Right cardiac atrium (tissue), 5 donors: Measurements from ENCODE around the gene PCDHB7. TPM values are rescaled to one million over a fixed set of nuclear protein-coding genes. Genes with fewer than 3 reads are reported as not detected.
"Not testable (repeated sequence)": the region's sequence is repeated elsewhere in the genome, so short reads cannot be mapped to it uniquely, and the experiment has no call there.

Source experiments
- ATAC-seq, 2 donors: fragments of 200-7000 bp; cut with Tn5 transposase; one replicate each; pipeline versions ENCODE4 v1.8.0 to v1.9.1; 2020; ENCODE audit warnings: moderate library complexity in 2 of 2, mild to moderate bottlenecking in 1 of 2
- DNase-seq, 3 donors: peaks; one replicate each; pipeline ENCODE4 v3.0.0-alpha.2; 2020
- H3K27ac ChIP-seq: one replicate; pipeline ENCODE4 v1.5.1; 2013; ENCODE audit warnings: mild to moderate bottlenecking, low read length, control low read depth, moderate library complexity
- H3K27me3 ChIP-seq: one replicate; pipeline ENCODE4 v1.6.1; 2013; ENCODE audit not compliant: control insufficient read depth, insufficient read depth
- H3K4me1 ChIP-seq: one replicate; pipeline ENCODE4 v1.6.1; 2013; ENCODE audit warnings: low read length; ENCODE audit not compliant: control insufficient read depth, insufficient read depth
- H3K4me3 ChIP-seq: one replicate; pipeline ENCODE4 v1.5.1; 2013; ENCODE audit warnings: low read length, control low read depth
- H3K9me3 ChIP-seq: one replicate; pipeline ENCODE4 v1.6.1; 2013; ENCODE audit warnings: low read length; ENCODE audit not compliant: control insufficient read depth
- WGBS: extraction: QIAGEN DNeasy Blood & Tissue Kit; methylation state at CpG from one replicate; pipeline ENCODE4 v1.1.7; 2013; 5-methylcytosine and 5-hydroxymethylcytosine counted together
- intact Hi-C, 4 donors: fragments of 100-400 bp; cut with DNase I; formaldehyde crosslinking; loops; one replicate each; pipeline versions ENCODE4 v1.11.0 to v1.14.0; 2022 to 2023
- polyA plus RNA-seq: library from polyadenylated mRNA; stranded (reverse); fragments of 200-250 nt; gene quantifications from one replicate; pipeline ENCODE4 v1.2.3, GENCODE V29; 2013
- total RNA-seq, 4 donors: library from RNA; stranded (reverse); fragmentation: NEBNext Ultra II Directional; extraction: Animal tissue kit (Norgen Biotek cat#: 25700); gene quantifications; one replicate each; pipeline ENCODE4 v1.2.1, GENCODE V29; 2021
- donor health status: healthy with polysubstance abuse.
- donor health status: DM: no; HTN: yes; CAD: no.
- donor health status: DM: no; HTN: no; CAD: no.
- donor health status: DM: no; HTN: yes; CAD: no; lungs with severe emphysema.
- donor health status: DM: yes; HTN: yes; CAD: no.

Gene PCDHB7
- total and polyA plus RNA-seq, 5 donors, result 0.57 to 1.7 (median 1.6) TPM

GRCh38 chr5:141151632-141152031 lies 20.8 kb upstream of the PCDHB7 start:
- H3K4me1 ChIP-seq, H3K9me3 ChIP-seq, H3K27ac ChIP-seq, H3K27me3 ChIP-seq, ATAC-seq, H3K4me3 ChIP-seq, intact Hi-C loops: not testable (repeated sequence)
- peak in 1 of 3 donors; percentile 27 for DNase-seq
- 35% methylated on average over 36 of the region's 41 CpGs for WGBS

- H3K27me3 ChIP-seq, H3K27ac ChIP-seq, H3K4me3 ChIP-seq, DNase-seq, intact Hi-C loops, H3K9me3 ChIP-seq, ATAC-seq, H3K4me1 ChIP-seq: not testable (repeated sequence)
- WGBS, result 23% methylated on average over 36 of the region's 36 CpGs
These were observed 20.3 kb upstream of the PCDHB7 start for GRCh38 chr5:141152096-141152495.

- Histone ChIP-seq H3K9me3 (peaks cover 10% of the 10 kb centered on the region), H3K27me3 (no peaks in the 10 kb centered on the region), H3K4me3 (no peak overlapping the region), H3K4me1 (no peaks in the 10 kb centered on the region), H3K27ac (no peak overlapping the region)
- intact Hi-C loops, result no loop called here
- no peak for ATAC-seq
- no peak for DNase-seq
- 30% methylated on average over 21 of the region's 21 CpGs for WGBS
These were observed 16.7 kb upstream of the PCDHB7 start for GRCh38 chr5:141155540-141156374.

GRCh38 chr5:141157356-141157755 lies 15.1 kb upstream of the PCDHB7 start:
- H3K9me3 ChIP-seq, H3K4me1 ChIP-seq, H3K27ac ChIP-seq, H3K27me3 ChIP-seq, intact Hi-C loops, DNase-seq, ATAC-seq, H3K4me3 ChIP-seq: not testable (repeated sequence)
- 32% methylated on average over 38 of the region's 38 CpGs for WGBS

GRCh38 chr5:141157901-141158300 lies 14.5 kb upstream of the PCDHB7 start:
- ATAC-seq, H3K27ac ChIP-seq, H3K4me3 ChIP-seq, H3K9me3 ChIP-seq, DNase-seq, H3K27me3 ChIP-seq, H3K4me1 ChIP-seq, intact Hi-C loops: not testable (repeated sequence)
- 32% methylated on average over 20 of the region's 28 CpGs for WGBS

GRCh38 chr5:141174291-141175104 lies 2.1 kb downstream of the PCDHB7 start:
- H3K27ac ChIP-seq, H3K4me3 ChIP-seq, H3K9me3 ChIP-seq, H3K4me1 ChIP-seq, H3K27me3 ChIP-seq, ATAC-seq: not testable (repeated sequence)
- 41% methylated on average over 79 of the region's 79 CpGs for WGBS
- intact Hi-C loops, result loop anchor here in 1 of 4 donors (10.0 kb wide), 1 partner anchor 390 kb away; no protein-coding TSS in a partner anchor
- DNase-seq, result peak in 1 of 3 donors; percentile 32

GRCh38 chr5:141175933-141176332 lies 3.5 kb downstream of the PCDHB7 start:
- intact Hi-C loops, result loop anchor here in 1 of 4 donors (10.0 kb wide), 1 partner anchor 389 kb away; no protein-coding TSS in a partner anchor
- 59% methylated on average over 1 of the region's 1 CpG for WGBS
- Histone ChIP-seq H3K27ac (no peak overlapping the region), H3K27me3 (no peaks in the 10 kb centered on the region), H3K9me3 (peaks cover 9% of the 10 kb centered on the region), H3K4me1 (no peaks in the 10 kb centered on the region), H3K4me3 (no peak overlapping the region)
- DNase-seq (no peak), ATAC-seq (no peak)

- not testable (repeated sequence) for H3K4me3 ChIP-seq, H3K27me3 ChIP-seq, H3K27ac ChIP-seq, H3K4me1 ChIP-seq, DNase-seq
- peak in 1 of 2 donors; percentile 47 for ATAC-seq
- 24% methylated on average over 14 of the region's 18 CpGs for WGBS
- peaks cover 11% of the 10 kb centered on the region for H3K9me3 ChIP-seq
- intact Hi-C loops, result loop anchor here in 1 of 4 donors (10.0 kb wide), 1 partner anchor 387 kb away; no protein-coding TSS in a partner anchor
These were observed 5.2 kb downstream of the PCDHB7 start, which contains the start of gene PCDHB8 for GRCh38 chr5:141177577-141178191. PCDHB8 (plus strand) TSS chr5:141177790; CDS start chr5:141178035, 245 bp downstream.

- ATAC-seq, H3K9me3 ChIP-seq, H3K27ac ChIP-seq, H3K27me3 ChIP-seq, H3K4me1 ChIP-seq, H3K4me3 ChIP-seq: not testable (repeated sequence)
- DNase-seq, result peak in 1 of 3 donors; percentile 48
- 35% methylated on average over 35 of the region's 39 CpGs for WGBS
- intact Hi-C loops, result loop anchor here in 1 of 4 donors (10.0 kb wide), 1 partner anchor 385 kb away; no protein-coding TSS in a partner anchor
These were observed 6.9 kb downstream of the PCDHB7 start for GRCh38 chr5:141179371-141179770.

GRCh38 chr5:141179876-141180275 lies 7.4 kb downstream of the PCDHB7 start:
- H3K9me3 ChIP-seq, result peaks cover 11% of the 10 kb centered on the region
- not testable (repeated sequence) for H3K27me3 ChIP-seq, H3K4me1 ChIP-seq, ATAC-seq, H3K4me3 ChIP-seq, DNase-seq, H3K27ac ChIP-seq
- 28% methylated on average over 30 of the region's 32 CpGs for WGBS
- intact Hi-C loops, result loop anchor here in 1 of 4 donors (10.0 kb wide), 1 partner anchor 385 kb away; no protein-coding TSS in a partner anchor
